ENCODE data around the gene CAPN3.

DNA sequence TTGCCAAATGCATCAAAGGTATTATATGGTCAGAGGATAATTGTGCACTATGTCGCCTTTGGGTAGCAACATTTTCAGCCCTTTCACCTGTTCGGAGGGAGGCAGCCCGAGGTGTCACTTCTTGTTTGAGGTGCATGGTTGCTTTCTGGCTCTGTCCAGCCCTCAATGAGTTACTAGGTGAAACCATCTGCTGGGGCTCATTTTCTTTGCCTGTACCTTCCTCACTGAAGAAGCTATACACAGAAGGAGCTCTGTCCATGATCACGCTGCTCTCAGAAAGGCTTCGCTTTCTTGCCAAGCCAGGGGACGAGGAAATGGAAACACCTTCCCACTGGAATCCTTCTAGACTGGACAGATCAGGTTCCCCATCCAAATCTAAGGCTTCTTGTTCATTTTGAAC is 89.0 kb downstream of the CAPN3 start:
- TF ChIP-seq, protein P1, sequence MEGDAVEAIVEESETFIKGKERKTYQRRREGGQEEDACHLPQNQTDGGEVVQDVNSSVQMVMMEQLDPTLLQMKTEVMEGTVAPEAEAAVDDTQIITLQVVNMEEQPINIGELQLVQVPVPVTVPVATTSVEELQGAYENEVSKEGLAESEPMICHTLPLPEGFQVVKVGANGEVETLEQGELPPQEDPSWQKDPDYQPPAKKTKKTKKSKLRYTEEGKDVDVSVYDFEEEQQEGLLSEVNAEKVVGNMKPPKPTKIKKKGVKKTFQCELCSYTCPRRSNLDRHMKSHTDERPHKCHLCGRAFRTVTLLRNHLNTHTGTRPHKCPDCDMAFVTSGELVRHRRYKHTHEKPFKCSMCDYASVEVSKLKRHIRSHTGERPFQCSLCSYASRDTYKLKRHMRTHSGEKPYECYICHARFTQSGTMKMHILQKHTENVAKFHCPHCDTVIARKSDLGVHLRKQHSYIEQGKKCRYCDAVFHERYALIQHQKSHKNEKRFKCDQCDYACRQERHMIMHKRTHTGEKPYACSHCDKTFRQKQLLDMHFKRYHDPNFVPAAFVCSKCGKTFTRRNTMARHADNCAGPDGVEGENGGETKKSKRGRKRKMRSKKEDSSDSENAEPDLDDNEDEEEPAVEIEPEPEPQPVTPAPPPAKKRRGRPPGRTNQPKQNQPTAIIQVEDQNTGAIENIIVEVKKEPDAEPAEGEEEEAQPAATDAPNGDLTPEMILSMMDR (IDR thresholded peaks at IDR 0.05), result no peak
- TF ChIP-seq EZH2 (IDR thresholded peaks at IDR 0.05), result no peak
